Activated CD4-positive, alpha-beta T cell treated with anti-CD3 and anti-CD28 coated beads, Interleukin-2, amount 10 ng/mL, durations not matched to agents 7 days and 5 days (primary cell): ENCODE data around the gene SIGLEC12. TPM values are rescaled to one million over a fixed set of nuclear protein-coding genes. Genes with fewer than 3 reads are reported as not detected.

Experiments
- total RNA-seq, 2 experiments: library from RNA; stranded (reverse); gene quantifications; one replicate each; pipeline ENCODE4 v1.2.3, GENCODE V29; 2021

The SIGLEC12 gene
- total RNA-seq, 2 experiments from 2014 or later, result 1.0 to 1.1 TPM

Other genes starting within 250 kb of the SIGLEC12 start
- gene IGLON5, start 190.2 kb downstream of the SIGLEC12 start, total RNA-seq, result not detected
- gene VSIG10L, start 159.7 kb downstream of the SIGLEC12 start, total RNA-seq, result 1 to 10 TPM in 1 of 2 experiments, under 1 TPM in 1; 0.99 to 1.2 TPM
- 100 to 1,000 TPM; 108 to 132 TPM for gene ETFB, start 135.4 kb downstream of the SIGLEC12 start, total RNA-seq
- 1 to 10 TPM; 3.1 to 3.3 TPM for gene CLDND2, start 132.8 kb downstream of the SIGLEC12 start, total RNA-seq
- gene NKG7, start 129.1 kb downstream of the SIGLEC12 start, total RNA-seq, result 10 to 100 TPM; 67.2 to 71.7 TPM
- not detected for gene LIM2, start 113.8 kb downstream of the SIGLEC12 start, total RNA-seq
- not detected for gene C19orf84, start 111.2 kb downstream of the SIGLEC12 start, total RNA-seq
- gene SIGLEC10, start 84.2 kb downstream of the SIGLEC12 start, total RNA-seq, result under 1 TPM; 0.72 to 0.98 TPM
- not detected for gene SIGLEC8, start 43.3 kb downstream of the SIGLEC12 start, total RNA-seq
- gene CEACAM18, start 23.3 kb downstream of the SIGLEC12 start, total RNA-seq, result not detected
- under 1 TPM; 0.29 to 0.69 TPM for gene SIGLEC6, start 29.9 kb upstream of the SIGLEC12 start, total RNA-seq
- gene ZNF175, start 69.5 kb upstream of the SIGLEC12 start, total RNA-seq, result 1 to 10 TPM; 7.3 to 7.4 TPM
- gene SIGLEC5, start 128.6 kb upstream of the SIGLEC12 start, total RNA-seq, result not detected
- not detected for gene SIGLEC14, start 145.0 kb upstream of the SIGLEC12 start, total RNA-seq
- gene SPACA6, start 191.5 kb upstream of the SIGLEC12 start, total RNA-seq, result 1 to 10 TPM; 3.1 to 3.9 TPM
- gene HAS1, start 222.2 kb upstream of the SIGLEC12 start, total RNA-seq, result not detected